Astrocyte of the spinal cord (primary cell): ENCODE measurements around the gene YEATS2.
"Not testable (repeated sequence)": the region's sequence is repeated elsewhere in the genome, so short reads cannot be mapped to it uniquely, and the experiment has no call there.

Source experiments
- DNase-seq: peaks from one replicate; pipeline ENCODE4 v3.0.0; 2011; ENCODE audit warnings: low read depth, low spot score
- H3K4me3 ChIP-seq: 2 replicates; pipeline ENCODE4 v1.5.1; 2011; ENCODE audit warnings: low read depth, mild to moderate bottlenecking, low read length, moderate library complexity
- in situ Hi-C: cut with HindIII; loops from 2 replicates; pipeline ENCODE4 v1.10.0; 2017; ENCODE audit warnings: low sequenced_read_pairs
- TF ChIP-seq, protein P1 (sequence below): IDR thresholded peaks from 2 replicates; pipeline ENCODE4 v1.5.1; 2012; ENCODE audit warnings: low read depth, mild to moderate bottlenecking, low read length, inconsistent platforms

Gene YEATS2

DNA sequence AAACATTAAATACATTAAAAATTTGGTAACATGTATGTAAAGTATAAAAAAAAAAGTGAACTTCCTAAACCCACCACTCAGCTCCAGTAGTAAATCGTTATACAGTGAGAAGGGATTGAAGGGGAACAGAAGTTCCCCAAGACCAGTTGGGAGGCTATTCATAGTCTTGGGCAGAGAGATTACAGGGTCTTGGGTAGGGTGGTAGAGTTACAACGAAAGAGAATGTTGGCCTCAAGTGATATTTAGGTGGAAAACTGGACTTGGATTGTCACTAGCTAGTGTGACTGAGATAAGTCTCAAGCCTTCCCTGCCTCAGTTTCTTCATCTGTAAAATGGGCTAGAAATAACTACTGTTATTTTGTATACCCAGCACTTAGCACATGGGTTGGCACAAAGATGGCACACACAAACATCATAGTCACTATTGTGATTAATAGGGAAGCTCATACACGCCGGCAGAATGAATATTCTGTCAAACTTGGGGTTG, 431 bp upstream of the YEATS2 start:
- TF ChIP-seq, protein P1, sequence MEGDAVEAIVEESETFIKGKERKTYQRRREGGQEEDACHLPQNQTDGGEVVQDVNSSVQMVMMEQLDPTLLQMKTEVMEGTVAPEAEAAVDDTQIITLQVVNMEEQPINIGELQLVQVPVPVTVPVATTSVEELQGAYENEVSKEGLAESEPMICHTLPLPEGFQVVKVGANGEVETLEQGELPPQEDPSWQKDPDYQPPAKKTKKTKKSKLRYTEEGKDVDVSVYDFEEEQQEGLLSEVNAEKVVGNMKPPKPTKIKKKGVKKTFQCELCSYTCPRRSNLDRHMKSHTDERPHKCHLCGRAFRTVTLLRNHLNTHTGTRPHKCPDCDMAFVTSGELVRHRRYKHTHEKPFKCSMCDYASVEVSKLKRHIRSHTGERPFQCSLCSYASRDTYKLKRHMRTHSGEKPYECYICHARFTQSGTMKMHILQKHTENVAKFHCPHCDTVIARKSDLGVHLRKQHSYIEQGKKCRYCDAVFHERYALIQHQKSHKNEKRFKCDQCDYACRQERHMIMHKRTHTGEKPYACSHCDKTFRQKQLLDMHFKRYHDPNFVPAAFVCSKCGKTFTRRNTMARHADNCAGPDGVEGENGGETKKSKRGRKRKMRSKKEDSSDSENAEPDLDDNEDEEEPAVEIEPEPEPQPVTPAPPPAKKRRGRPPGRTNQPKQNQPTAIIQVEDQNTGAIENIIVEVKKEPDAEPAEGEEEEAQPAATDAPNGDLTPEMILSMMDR: no peak
- DNase-seq: no peak
- peak overlapping the region; percentile 57 for H3K4me3 ChIP-seq
- in situ Hi-C loops: no loop called here

DNA sequence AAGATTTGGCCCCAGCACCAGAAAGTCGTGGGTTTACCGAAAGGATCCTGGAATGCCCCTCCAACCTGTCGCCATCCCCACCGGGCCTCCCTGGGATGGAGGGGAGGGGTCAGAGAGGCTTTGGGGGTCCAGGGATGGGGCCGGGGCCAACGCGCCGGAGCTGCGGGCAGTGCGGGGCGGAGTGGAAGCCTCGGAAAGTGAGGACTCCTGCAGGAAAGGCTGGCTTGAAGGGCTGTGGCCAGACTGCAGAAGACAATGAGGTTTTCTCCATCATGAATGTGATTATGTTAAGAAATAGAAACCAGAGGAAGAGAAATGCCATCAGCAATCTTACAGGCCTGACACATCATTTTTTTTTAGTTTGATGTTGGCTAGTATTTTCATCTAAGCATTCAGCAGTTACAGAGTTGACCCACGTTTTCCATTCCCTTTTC, 738 bp downstream of the YEATS2 start:
- in situ Hi-C loops: no loop called here
- TF ChIP-seq, protein P1: no peak
- H3K4me3 ChIP-seq: peak overlapping the region; percentile 57
- peak; percentile 35 for DNase-seq

DNA sequence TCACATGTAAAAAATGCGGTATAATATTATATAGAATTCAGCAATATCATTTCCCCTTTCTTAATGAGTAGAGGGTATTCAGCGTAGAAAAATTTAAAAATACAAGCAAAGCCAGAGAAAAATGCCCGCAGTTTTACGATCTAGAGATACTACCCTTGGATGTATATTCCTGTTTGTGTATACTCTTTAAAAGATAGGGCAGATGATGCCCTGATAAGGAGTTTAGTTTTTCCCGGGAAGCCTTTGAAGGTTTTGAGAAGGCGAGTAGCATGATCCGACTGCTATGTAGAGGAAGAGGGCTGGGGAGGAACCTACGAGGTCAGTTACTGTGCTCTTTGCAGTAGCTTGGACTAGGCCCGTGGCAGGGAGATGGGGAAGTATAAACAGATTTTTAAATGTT, 1.2 kb downstream of the YEATS2 start:
- H3K4me3 ChIP-seq: peak overlapping the region; percentile 57
- peak; percentile 36 for DNase-seq
- TF ChIP-seq, protein P1: no peak
- in situ Hi-C loops: no loop called here

DNA sequence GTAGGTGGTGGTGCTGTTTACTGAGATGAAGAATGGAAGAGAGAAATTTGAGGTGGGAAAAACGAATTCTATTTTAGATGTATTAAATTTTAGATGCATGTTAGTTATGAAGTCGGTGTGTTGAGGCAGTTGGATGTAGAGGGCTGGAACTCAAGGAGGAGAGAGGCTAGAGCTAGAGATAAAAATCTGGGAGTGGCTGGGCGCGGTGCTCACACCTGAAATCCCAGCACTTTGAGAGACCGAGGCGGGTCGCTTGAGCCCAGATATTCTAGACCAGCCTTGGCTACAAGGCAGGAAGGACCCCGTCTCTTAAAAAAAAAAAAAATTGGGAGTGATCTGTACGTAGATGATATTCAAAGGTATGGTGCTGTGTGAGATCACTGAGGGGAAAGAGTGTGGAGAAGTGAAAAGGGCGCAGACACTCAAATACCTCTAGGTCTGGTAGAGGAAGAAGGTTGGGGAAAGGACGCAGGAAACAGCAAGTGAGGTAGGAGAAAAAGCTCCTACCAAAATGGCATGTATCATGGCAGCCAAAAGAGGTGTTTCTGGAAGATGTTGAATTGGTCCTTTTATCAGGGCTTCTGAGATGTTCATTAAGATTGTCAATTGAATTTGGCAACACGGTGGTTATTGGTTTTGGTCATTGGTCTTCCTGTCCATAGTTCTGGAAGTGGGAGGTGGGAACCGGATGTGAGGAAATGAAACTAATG, 1.8 kb downstream of the YEATS2 start:
- TF ChIP-seq, protein P1: no peak
- peak overlapping the region; percentile 57 for H3K4me3 ChIP-seq
- no peak for DNase-seq
- in situ Hi-C loops: no loop called here

DNA sequence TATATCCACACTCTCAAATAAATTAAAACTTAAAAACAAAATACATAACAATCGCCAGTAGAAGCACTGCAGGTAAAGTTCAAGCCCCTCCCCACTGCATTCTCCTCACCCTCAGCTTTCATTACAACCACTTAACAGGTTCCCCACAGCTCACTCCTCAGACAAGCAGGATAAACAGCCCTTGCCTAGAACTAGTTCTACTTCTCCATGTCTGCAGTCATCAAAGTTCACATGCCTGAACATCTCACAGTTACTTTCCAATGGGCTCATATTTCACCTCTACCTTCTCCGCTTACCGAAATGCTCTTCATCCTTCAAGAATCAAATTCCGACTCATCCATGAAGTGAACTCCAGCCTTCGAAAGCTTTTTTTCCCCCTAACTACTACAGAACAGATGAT, 4.1 kb downstream of the YEATS2 start:
- DNase-seq: no peak
- H3K4me3 ChIP-seq: no peak overlapping the region
- in situ Hi-C loops: no loop called here
- TF ChIP-seq, protein P1: no peak

DNA sequence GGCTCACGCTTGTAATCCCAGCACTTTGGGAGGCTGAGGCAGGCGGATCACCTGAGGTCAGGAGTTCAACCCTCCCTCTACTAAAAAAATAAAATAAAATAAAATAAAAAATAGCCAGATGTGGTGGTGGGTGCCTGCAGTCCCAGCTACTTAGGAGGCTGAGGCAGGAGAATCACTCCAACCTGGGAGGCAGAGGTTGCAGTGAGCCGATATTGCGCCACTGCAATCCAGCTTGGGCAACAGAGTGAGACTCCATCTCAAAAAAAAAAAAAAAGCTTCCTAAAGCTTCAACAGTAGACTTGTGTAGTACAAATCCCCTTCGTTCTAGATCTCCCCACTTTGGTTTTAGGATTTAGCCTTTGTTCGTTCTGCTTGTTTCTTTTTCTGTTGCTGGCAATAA, 6.3 kb downstream of the YEATS2 start:
- in situ Hi-C loops, H3K4me3 ChIP-seq, DNase-seq: not testable (repeated sequence)

DNA sequence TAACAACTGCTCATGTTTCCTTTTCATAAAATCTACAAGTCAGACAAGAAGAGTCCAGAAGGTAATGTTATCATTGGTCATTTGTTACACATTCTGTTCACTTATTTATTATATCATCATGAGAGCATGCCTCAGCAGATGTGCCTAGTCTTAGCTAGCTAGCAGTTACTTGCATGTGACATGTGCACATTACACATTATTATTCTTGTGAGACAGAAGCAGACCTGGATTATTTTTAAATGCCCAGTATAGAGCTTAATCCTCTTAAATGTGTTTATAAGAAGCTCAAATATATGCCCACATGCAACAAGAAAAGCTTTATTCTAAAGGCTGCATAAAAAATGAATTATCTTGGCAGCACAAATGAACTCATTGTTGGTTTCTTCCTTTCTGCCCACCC, 12.6 kb downstream of the YEATS2 start:
- TF ChIP-seq, protein P1: no peak
- no peak overlapping the region for H3K4me3 ChIP-seq
- in situ Hi-C loops: no loop called here
- no peak for DNase-seq
